GM12873 (cell line): ENCODE measurements around the gene PTPN21.

Experiments used
- TF ChIP-seq, protein P1 (sequence below): IDR thresholded peaks from 2 replicates; pipeline ENCODE4 v1.5.1; 2012; ENCODE audit warnings: low read depth, mild to moderate bottlenecking, moderate library complexity, low read length, control low read depth; ENCODE audit not compliant: insufficient read depth; ENCODE audit errors: missing control alignments

PTPN21 gene

DNA sequence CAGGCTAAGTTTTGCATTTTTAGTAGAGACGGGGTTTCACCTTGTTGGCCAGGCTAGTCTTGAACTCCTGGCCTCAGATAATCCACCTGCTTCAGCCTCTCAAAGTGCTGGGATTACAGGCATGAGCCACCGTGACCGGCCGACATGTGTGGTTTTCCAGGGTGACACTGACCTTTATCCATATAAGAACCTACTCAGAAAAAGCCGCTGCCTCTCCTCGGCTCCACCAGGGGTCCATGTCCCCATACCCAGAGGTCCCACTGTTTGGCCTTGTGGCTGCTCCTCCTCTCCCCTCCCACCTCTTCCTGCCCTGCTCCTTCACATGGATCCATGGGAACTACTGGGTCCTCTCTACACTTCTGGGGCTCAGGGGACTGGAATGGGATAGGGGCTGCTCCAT, 64.6 kb downstream of the PTPN21 start:
- TF ChIP-seq, protein P1, sequence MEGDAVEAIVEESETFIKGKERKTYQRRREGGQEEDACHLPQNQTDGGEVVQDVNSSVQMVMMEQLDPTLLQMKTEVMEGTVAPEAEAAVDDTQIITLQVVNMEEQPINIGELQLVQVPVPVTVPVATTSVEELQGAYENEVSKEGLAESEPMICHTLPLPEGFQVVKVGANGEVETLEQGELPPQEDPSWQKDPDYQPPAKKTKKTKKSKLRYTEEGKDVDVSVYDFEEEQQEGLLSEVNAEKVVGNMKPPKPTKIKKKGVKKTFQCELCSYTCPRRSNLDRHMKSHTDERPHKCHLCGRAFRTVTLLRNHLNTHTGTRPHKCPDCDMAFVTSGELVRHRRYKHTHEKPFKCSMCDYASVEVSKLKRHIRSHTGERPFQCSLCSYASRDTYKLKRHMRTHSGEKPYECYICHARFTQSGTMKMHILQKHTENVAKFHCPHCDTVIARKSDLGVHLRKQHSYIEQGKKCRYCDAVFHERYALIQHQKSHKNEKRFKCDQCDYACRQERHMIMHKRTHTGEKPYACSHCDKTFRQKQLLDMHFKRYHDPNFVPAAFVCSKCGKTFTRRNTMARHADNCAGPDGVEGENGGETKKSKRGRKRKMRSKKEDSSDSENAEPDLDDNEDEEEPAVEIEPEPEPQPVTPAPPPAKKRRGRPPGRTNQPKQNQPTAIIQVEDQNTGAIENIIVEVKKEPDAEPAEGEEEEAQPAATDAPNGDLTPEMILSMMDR: no peak

DNA sequence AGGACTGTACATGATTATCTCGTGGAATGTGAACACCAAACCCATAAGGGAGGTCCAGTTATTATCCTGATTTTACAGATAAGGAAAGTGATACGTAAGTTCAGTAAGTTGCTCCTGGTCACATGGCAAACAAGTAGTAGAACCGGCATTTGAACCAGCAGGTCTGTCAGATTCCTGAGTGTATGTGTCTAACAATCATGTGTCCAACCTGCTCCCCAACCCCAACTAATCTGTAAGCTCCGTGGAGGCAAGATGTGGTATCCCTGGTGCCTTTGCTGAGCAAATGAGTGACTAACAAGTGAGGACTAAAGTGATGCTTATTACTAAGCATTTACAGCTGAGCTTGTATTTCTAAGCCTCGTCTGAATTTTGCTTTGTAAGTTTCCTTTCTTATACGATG, 65.9 kb downstream of the PTPN21 start:
- TF ChIP-seq, protein P1: no peak

DNA sequence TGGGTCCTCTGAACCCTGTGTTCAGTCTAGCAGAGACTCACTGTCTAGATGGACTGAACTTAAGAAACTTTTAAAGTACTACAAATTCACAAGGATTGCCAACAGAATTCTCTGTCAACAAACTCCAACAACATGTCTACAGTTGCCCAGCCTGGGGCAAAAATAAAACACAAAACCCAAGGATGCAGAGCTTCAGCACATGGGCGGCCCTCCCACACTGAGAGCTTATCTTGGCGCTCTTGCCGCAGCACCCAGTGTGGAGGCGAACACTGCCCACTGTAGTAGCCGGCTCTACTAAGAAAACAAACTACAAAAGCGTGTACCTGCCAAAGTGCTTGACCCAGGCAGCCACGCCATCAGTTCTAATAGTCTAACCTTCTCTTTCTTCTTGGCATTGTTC, 66.7 kb downstream of the PTPN21 start:
- TF ChIP-seq, protein P1: no peak

DNA sequence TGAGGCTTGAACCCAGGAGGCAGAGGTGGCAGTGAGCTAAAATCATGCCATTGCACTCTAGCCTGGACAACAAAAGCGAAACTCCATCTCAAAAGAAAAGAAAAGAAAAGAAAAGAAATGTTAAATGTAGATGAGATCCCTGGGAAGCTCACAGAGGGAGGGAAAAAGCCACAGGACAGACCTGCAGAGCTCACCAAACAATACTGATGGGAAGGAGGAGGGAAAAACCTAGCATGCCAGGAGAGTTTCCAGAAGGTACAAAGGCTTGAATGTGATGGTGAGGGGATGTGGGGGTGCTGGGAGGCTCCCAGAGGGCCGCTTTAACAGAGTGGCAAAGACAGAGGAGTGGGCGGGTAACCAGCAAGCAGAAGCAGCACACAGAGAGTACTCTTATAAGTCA, 72.3 kb downstream of the PTPN21 start:
- TF ChIP-seq, protein P1: no peak

DNA sequence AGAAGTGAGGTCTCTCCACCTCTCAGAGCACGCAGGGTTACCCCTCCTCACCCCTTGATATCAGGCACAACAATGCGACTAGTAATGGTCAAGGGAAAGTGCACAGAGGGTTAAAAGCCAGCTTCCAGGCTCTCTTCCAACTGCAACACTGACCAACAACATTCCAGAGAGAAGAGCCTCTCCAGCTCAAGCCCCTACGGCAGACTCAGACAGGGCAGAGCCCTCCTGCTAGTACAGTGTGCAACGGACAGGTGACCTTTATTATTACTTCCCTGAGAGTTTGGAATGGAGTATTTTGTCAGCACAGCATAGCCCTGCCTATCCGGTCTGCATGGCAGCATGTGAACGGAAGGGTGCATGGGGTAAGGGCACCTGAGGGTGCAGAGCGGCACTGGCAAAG, 73.0 kb downstream of the PTPN21 start:
- TF ChIP-seq, protein P1: no peak

DNA sequence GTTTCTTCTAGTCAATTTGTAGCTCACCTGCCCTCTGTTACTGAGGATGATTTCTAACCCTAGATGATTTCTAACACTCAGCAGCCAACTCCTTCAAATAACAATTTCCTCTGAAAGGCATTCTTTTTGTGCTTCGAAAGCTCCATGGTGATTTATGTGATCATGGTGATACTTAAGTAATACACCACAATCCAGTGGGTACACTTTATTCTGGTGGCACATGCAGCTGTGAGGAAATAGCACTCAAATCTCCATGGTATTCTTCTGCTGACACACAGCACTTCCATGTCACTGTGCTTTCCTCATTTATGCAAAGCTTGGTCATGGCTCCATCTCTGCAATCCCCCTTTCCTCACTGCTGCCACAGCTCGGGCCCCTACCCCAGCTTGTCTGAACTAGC, 73.7 kb downstream of the PTPN21 start:
- TF ChIP-seq, protein P1: no peak

DNA sequence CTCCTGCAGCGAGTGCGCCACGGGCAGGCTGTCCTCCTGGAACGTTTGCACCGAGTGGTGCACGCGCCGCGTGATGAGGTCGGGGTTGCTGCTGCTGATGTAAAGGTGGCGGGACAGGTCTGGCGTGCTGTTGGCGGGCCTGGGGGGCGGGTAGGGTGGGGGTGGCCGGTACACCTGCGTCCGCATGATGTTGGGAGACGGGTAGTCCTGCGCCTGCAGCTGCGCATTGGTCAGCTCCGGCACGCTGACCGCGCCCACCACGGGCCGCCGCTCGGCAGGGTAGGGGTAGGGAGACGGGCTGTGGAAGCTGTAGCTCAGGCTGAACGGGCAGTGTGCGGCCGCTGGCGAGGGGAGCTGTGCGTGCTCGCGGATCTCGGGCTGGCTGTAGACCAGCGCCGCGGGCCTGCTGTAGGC, 75.2 kb downstream of the PTPN21 start:
- TF ChIP-seq, protein P1: no peak

DNA sequence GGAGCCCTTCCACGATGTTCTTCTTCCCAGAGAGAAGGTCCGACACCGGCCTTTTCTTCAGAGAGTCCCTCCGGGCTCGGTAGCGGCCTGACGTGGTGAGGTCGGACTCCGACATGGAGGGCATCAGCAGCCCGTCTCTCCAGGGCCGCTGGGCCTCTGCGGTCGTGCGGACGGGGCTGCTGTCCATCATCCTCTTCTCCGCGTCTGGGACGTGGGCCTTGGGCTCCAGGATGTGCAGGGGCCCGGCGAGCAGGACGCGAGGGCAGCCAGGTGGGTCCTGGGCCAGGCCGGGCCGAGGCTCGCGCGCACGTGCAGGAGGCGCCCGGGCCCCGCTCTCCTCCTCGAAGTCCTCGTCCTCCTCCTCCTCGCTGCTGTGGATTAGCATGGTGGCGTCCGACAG, 75.9 kb downstream of the PTPN21 start:
- TF ChIP-seq, protein P1: no peak
